ENCODE results near the gene HES6. TPM values are rescaled to one million over a fixed set of nuclear protein-coding genes. Genes with fewer than 3 reads are reported as not detected.

HES6 gene
- total RNA-seq, 3 donors from 2014 or later = 4.0 to 5.6 (median 4.7) TPM

- TF ChIP-seq POLR2A (IDR thresholded peaks at IDR 0.05) (no peak), CTCF (IDR thresholded peaks at IDR 0.05) (no peak), POLR2AphosphoS5 (IDR thresholded peaks at IDR 0.05) (no peak)
- Histone ChIP-seq H3K27me3 (no peaks in the 10 kb centered on the region), H3K27ac (no peak overlapping the region), H3K4me1 (no peaks in the 10 kb centered on the region), H3K4me3 (no peak overlapping the region), H3K36me3 (no peaks in the 10 kb centered on the region), H3K9me3 (no peaks in the 10 kb centered on the region)
- intact Hi-C loops (cut with DNase I; ENCODE audit: low total_unique reads) = no loop called here
- no peak for DNase-seq (ENCODE audit: low spot score in 2 of 2)
Measured at GRCh38 chr2:238227587-238228032, 12.2 kb downstream of the HES6 start.

- Histone ChIP-seq H3K36me3 (no peaks in the 10 kb centered on the region), H3K27me3 (no peaks in the 10 kb centered on the region), H3K27ac (no peak overlapping the region), H3K9me3 (no peaks in the 10 kb centered on the region), H3K4me3 (no peak overlapping the region), H3K4me1 (no peaks in the 10 kb centered on the region)
- TF ChIP-seq POLR2A (IDR thresholded peaks at IDR 0.05) (no peak), POLR2AphosphoS5 (IDR thresholded peaks at IDR 0.05) (no peak), CTCF (IDR thresholded peaks at IDR 0.05) (no peak)
- intact Hi-C loops (cut with DNase I; ENCODE audit: low total_unique reads) = no loop called here
- DNase-seq (ENCODE audit: low spot score in 2 of 2) = no peak
Measured at GRCh38 chr2:238226698-238227586, 12.9 kb downstream of the HES6 start.

GRCh38 chr2:238225911-238226697 is 13.7 kb downstream of the HES6 start:
- H3K4me1 ChIP-seq = no peaks in the 10 kb centered on the region
- no peaks in the 10 kb centered on the region for H3K9me3 ChIP-seq
- TF ChIP-seq CTCF (IDR thresholded peaks at IDR 0.05) = no peak
- no peak for TF ChIP-seq POLR2A (IDR thresholded peaks at IDR 0.05)
- no peak for TF ChIP-seq POLR2AphosphoS5 (IDR thresholded peaks at IDR 0.05)
- DNase-seq (ENCODE audit: low spot score in 2 of 2) = no peak
- no peaks in the 10 kb centered on the region for H3K36me3 ChIP-seq
- H3K27me3 ChIP-seq = no peaks in the 10 kb centered on the region
- H3K4me3 ChIP-seq = no peak overlapping the region
- no peak overlapping the region for H3K27ac ChIP-seq
- intact Hi-C loops (cut with DNase I; ENCODE audit: low total_unique reads) = no loop called here

GRCh38 chr2:238225121-238225520 is 14.7 kb downstream of the HES6 start:
- Histone ChIP-seq H3K4me3 (no peak overlapping the region), H3K9me3 (no peaks in the 10 kb centered on the region), H3K36me3 (no peaks in the 10 kb centered on the region), H3K27ac (no peak overlapping the region), H3K27me3 (no peaks in the 10 kb centered on the region), H3K4me1 (no peaks in the 10 kb centered on the region)
- no peak for TF ChIP-seq CTCF (IDR thresholded peaks at IDR 0.05)
- no peak for TF ChIP-seq POLR2A (IDR thresholded peaks at IDR 0.05)
- no peak for TF ChIP-seq POLR2AphosphoS5 (IDR thresholded peaks at IDR 0.05)
- intact Hi-C loops (cut with DNase I; ENCODE audit: low total_unique reads) = no loop called here
- DNase-seq (ENCODE audit: low spot score in 2 of 2) = no peak
